G401.6 (cell line): ENCODE results near the gene EZR.
"Not testable (repeated sequence)": the region's sequence is repeated elsewhere in the genome, so short reads cannot be mapped to it uniquely, and the experiment has no call there.

Experiments used
- FAIRE-seq: peaks from 2 replicates; lab custom pipeline; 2012; peaks lifted over from hg19 to GRCh38; lab: Jason Lieb, UNC

EZR gene

DNA sequence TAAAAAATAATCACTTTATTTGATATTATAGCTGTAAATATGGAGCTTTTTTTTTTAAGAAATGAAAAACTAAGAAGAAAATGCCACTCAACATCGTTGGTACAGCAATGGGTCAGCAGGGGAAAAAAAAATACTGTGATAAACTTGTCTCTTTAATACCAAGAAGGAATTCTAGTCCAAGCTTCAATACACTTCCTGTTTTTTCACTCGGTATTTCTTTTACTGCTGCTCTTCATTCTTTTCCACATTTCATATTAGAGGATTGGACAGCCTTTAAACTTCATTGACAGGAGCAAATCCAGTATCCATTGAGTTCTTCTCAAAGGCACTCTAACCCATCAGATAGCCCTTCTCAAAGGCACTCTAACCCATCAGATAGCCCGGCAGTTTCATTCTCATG, 22.2 kb upstream of the EZR start:
- FAIRE-seq: no peak

DNA sequence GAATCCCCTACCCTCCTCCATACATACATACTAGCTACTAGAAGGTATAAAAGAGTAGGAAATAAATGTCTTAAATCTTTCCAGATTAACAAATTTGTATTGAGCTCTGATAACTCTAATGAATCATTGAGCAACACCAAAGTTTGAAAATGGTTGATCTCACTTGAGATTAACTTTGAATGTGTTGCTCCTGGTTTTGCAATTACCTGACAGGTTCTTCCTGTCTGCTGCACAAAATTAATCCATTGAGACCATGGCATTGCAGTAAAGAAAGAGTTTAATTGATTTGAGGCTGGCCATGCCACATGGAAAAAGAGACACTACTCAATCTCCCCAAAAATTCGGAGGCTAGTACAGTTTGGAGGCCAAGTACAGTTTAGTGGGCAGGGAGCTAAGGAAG, 21.3 kb upstream of the EZR start:
- FAIRE-seq: no peak

DNA sequence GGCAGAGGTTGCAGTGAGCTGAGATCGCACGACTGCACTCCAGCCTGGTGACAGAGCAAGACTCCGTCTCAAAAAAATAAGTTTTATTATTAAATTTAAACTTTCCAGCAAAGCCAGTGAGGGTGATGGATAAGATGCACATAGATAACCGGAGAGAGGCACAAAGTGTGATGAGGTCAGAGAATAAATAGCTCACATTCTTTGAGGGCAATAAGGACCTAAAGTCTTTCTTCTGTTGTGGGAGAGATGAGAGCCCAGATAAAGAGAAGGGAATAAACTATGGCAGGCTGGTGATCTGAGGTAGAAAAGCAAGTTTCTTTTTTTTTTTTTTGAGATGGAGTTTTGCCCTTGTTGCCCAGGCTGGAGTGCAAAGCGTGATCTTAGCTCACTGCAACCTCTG, 20.6 kb upstream of the EZR start:
- no peak for FAIRE-seq

DNA sequence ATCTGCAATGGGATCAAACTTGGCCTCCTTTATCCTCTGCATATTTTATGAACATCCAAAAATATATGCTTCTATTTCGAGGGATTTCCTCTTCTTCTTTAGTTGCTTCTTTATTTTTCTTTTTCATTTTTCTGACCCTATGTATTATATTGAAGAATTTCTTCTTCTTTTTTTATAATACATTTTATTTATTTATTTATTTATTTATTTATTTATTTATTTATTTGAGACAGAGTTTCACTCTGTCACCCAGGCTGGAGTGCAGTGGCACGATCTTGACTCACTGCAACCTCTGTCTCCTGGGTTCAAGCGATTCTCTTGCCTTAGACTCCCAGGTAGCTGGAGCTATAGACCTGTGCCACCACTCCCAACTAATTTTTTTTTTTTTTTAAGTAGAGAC, 19.6 kb upstream of the EZR start:
- FAIRE-seq: not testable (repeated sequence)

DNA sequence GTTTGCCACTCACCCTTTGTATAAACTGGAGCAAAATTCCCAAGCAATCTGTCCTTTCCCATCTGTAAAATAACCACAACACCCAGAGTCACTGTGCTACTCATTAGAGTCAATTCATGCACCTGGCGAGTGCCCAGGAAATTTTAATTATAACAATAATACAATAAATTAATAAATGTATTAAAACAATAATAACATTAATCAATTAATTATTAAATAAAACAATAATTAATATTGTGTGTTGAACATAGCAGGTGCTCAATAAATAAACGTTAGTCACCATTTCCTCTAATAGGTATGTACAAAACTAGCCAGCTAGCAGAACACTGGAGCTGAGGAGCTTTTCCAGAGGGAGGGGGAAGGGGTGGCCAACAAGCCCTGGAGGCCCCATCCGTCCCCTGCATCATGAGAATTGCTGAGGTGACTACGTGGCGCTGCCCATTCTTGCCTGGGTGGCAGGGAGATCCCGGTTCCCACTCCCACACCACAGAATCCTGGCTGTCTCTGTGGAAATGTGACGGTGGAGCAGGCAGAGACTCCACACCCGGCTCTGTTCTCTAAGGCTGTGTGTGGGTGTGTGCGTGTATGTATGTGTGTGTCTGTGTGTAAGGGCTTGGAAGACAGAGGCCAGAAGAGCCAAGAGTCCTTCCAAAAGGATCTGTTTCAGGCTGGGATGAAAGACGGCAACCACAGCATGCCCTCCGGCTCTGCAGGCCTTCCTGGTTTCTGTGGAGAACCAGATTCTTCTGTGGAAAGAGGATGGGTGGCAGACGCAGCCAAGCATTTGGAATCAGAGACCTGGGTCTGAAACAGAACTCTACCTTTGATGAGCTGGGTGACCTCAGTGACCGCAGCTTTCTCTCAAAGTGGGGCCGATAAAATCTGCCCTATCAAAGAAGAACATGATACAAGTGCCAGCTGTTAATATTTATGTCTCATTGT, 18.8 kb upstream of the EZR start:
- no peak for FAIRE-seq

DNA sequence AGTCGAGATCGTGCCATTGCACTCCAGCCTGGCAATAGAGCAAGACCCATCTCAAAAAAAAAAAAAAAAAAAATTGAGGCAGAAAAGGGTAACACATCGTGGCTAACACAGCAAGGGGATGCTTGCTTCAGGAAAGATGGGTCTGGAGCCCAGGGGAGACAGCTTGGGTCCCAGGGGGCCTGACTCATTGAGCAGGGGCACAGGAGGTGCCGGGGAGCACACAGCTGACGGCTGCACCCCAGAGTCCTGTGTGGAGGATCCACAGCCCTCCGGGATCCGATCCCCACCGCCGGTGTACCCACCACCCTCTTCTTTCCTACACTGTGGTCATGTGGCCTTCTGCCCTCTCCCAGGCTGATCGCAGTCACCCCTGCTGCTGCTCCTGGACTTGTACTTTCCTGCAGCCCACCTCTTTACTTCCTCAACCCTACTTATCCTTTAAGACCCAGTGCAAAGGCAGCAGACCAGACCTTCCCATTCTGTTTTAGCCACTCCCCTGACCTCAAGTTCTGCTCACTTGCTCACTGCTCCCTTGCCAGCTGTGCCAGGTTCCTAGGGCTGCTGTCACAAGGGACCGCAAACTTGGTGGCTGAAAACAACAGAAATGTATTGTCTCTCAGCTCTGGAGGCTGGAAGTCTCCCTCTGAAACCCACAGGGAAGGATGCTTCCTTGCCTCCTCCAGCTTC, 17.6 kb upstream of the EZR start:
- no peak for FAIRE-seq

DNA sequence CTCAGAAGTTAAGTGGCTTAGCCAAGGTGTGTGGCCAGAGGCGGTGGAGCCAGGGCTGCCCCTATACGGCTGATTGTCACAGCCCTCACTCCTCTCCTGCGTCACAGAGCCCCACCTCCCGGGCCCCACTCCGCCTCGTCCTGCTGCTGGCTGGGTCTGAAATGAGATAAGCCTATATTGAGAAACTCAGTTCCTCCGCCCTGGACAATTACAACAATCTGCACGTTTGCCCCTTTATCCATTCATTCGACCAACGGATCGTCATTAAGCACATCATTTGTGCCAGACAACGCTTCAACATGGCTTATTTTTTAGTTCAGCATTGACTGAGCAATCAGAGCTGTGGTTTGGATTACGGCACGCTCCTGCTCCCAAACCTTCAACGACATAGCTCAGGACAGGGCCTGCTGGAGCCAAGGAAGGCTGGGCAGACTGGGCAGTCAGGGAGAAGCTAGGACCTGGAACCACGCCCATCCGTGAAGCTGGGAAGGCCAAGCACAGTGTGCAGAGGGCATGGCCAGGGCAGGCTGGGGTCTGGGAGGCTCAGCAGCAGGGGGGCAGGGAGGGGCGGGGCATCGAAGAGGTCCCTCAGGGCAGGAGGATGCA, 16.6 kb upstream of the EZR start:
- FAIRE-seq: no peak

DNA sequence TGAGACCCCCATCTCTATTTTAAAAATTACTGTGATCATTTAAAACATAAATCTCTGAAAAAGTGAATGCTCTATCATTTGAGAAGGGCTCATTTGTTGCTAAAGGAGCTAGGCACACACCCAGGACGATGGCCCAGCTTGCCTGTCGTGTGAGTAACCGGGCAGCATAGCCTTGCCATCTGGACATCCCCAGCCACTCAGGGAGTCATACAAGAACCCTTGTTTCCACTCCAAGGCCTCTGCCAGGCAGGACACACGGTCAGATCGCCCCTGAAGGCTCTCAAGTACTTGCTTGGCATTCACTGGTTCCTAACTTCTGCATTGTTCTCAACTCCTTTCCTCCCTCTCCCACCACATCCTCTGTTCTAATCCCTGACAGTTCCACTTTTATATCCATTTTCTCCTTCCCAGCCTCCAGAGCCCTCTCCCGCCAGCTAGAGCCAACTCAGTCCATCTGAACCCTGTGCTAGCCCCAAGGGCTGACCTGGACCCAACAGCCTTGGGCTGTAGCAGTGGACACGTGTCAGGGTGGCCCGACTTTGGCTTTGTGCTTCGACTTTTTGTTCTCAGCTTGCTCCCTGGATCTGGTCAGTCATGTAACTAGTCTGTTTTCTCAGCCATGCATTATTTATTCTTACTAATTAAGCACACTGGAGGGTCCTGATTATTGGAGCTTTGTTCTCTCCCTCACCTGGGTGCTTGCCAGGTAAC, 15.7 kb upstream of the EZR start:
- FAIRE-seq: no peak

DNA sequence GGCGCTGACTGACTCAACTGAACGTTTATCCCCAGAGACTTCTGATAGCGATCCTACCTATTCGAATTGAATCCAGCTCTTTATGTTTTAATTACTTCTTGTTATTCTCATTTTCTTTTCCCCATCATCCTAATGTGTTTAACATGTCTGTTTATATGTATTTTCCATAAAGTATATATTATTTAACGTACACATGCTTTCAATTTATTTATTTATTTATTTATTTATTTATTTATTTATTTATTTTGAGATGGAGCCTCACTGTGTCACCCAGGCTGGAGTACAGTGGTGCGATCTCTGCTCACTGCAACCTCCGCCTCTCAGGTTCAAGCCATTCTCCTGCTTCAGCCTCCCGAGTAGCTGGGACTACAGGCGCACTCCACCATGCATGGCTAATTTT, 13.6 kb upstream of the EZR start:
- not testable (repeated sequence) for FAIRE-seq

DNA sequence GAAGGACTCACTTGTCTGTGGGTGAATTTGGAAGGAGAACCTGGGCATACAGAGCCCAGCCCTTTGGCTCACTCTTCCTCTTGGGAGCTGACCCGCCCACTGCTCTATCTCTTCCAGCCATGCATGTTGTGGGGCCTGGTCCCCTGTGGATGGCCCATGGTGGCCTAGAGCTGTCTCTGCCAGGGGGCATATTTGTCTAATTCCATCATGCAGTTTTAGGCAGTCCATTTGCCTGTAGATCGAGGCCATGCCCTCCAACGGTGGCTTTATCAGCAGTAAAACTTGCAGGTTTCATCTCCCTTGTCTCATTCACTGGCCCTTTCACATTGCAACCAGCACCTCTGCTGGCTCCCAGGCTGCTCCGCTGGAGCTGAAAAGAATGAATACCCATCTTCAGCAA, 12.9 kb upstream of the EZR start:
- FAIRE-seq: no peak

DNA sequence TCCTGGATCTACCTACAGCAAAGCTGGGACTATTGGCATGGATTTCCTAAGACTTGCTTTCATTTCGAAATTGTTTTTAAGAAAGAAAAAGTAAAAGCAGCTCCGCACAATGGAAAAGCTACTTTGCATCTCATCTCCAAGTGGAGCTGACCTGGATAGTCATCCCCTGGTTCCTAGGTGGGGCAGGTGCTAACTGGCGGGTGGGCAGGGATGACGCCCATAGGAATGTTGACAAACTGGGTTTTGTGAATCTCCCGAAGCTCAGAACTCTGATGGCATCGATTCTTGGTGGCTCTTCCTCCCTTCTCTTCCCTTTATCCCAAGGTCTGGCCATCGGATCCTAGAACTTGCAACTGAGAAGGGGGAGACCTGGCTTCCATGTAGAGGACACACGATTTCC, 12.4 kb upstream of the EZR start:
- no peak for FAIRE-seq

DNA sequence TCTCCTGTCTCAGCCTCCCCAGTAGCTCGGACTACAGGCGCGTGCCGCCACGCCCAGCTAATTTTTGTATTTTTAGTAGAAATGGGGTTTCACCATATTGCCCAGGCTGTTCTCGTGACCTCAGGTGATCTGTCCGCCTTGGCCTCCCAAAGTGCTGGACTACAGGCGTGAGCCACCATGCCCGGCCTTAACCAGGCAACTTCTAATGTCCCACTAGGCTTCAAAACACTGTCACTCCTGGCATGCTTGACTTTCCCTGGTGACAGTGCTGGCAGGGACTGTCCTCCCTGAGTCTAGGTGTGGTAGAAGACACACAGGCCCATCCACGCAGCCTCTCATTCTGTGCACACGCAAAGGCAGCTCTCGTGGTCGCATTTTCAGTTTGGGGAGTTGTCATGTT, 11.6 kb upstream of the EZR start:
- FAIRE-seq: no peak

DNA sequence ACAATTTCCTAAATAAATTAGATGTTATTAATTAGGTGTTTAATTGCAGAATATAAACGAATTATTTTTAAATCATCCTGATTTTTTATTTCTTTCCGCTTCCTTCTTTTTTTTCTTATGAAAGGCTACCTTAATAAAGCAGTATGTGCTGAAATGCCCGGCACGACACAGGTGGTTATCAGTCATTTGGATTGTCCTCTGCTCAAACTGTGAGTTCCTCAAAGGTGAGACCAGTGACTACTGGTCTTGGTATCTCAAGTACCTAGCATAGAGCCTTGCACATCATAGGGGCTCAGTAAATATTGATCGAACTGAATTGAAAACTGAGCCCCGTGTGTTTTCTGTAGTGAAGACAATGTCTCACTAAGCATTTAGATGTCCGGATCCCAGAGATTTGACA, 9.6 kb upstream of the EZR start:
- FAIRE-seq: no peak

DNA sequence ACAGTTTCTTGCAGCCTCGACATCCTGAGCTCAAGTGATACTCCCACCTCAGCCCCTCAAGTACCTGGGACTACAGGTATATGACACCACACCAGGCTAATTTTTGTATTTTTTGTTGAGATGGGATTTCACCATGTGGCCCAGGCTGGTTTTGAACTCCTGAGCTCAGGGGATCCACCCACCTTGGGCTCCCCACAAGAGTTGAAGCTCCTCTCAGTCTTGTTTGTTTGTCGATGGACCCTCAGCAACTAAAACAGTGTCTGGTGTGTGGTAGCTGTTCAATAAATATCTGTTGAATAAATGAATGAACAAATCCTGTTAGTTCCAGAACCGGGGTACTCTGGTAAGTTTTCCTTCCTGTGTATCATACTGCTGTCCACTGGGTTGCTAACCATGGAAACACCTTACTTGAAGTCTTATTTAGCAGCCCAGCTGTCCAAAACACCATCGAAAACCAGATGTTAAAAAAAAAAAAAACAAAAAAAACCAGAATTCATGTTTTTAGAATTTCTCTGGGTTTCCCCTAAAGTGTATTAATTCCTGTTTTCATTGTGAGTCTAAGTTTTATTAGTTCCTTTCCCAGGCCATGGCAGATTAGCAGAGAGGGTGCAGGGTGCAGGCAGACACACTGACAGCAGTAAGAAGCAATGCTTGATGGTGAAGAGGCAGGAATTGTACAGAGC, 7.8 kb upstream of the EZR start:
- no peak for FAIRE-seq

DNA sequence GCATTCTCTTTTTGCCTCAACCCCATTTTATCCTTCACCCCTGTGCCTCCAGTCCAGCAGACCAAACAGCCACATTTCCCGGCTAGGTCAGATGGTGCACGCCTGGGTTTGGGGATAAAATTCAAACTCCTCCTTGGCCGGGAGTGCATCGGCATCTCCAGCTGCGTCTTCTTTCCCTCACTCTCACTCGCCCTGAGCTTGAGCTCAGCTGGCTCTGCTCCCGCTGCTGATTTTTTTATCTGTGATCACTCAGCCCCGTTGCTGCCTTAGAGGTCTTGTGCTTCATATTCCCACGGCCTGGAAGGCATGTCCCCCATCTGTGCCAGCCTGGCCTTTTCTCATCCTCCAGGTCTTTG, 6.8 kb upstream of the EZR start:
- FAIRE-seq: no peak

DNA sequence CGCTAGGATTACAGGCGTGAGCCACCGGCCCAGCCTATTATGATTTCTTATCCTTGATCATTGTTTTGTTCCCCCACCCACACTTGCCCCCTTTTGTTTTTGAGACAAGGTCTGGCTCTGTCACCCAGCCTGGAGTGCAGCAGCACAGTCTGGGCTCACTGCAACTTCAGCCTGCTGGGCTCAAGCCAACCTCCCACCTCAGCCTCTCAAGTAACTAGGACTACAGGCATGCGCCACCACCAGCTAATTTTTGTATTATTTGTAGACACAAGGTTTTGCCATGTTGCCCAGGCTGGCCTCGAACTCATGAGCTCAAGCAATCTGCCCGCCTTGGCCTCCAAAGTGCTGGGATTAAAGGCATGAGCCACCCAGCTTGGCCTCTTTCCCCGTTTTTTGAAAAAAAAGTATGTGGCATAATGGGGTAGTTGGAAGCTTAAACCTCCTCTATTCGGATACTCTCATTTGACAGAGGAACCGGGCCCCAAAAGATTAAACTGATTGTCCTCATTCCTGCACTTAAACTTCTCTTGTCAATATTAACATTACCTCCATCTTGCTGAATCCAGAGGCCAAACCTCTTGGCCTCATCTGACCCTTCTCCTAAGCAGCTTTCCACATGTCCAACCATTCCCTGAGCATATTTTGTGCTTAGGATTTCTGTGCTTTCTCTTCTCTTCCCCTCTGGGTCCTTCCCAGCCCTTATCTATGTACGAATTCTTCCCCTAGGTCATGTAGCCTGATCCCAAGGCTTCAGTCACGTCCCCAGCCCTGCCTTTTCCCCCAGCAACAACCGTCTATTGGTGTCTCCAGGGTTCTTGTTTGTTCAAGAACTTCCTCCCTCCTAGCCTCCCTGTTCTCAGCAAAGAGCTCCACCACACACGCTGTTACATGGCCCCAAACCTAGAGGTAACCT, 6.1 kb upstream of the EZR start:
- FAIRE-seq: no peak

DNA sequence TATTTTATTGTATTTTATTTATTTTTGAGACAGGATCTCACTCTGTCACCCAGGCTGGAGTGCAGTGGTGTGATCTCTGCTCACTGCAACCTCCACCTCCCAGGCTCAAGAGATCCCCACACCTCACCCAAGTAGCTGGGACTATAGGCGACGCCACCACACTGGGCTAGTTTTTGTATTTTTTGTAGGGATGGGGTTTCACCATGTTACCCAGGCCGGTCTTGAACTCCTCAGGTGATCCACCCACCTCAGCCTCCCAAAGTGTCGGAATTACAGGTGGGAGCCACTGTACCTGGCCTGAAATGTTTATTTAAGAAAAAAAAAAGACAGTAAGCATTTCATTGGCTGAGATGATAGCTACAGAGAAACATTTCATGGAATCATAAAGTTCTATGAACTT, 4.4 kb upstream of the EZR start:
- FAIRE-seq: not testable (repeated sequence)

DNA sequence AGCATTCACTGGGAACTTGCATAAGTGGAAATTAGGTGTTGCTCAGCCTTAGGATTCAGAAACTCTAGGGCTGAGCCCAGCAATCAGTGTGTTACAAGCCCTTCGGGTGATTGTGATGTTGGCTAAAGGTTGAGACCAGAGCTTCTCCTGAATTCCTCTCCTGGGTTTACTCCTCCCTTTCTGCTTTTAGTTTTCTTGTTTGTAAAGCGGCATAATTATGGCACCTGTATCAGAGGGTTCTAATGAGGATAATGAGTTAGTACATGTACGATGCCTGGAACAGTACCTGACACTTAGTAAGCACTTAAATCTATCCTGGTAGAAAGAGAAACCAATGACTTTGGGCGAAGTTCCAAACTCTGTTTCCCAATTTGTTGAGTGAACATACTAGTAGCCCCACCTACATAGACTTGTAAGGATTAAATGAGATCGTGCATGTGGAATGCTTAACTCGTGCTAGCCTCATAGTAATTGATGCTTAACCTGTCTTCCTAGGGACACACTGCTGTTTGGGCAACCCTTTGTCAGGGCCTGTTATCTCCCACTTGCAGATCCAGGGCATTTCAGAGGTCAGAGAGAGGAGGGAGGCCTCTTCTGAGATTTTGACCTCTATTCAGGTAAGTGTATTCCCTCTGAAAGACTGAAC, 932 bp upstream of the EZR start:
- FAIRE-seq: no peak

DNA sequence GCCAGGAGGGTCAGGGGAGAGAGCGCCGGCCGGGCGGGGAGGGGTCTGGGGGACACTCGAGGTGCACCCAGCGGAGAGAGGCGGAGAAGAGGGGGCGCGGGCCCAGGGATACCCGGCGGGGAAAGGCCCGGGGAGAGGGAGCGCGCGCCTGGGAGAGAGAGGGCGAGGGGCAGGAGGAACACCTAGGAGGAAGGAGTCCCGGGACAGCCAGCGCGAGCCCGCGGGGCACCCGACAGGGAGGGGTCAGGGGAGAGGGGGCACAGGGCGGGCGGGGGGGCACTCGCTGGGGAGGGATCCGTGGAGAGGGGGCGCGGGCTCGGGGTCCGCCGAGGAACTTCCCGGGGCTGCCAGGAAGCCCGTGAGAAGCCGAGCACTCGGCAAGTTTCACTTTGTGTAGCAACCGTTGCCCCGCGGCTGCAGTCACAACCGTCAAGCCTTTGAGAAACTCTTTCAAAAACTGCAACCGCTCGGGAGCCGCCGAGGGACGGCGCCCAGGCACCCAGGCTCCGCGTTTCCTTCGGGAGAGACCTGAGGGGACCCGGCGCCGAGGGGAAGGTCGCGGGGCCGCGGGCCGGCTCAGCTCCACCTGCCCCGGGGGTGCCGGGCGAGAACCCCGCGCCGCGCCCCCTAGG, 471 bp downstream of the EZR start:
- no peak for FAIRE-seq
